ENCODE results near the gene KRT84. TPM values are rescaled to one million over a fixed set of nuclear protein-coding genes. Genes with fewer than 3 reads are reported as not detected.

The KRT84 gene
- total and polyA plus RNA-seq, 2 of the 4 experiments (the other 2 are of a cell fraction) = not detected

- POLR2A ChIA-PET (ENCODE audit: unreplicated experiment) = no interaction called here
- Histone ChIP-seq H3K27me3 (ENCODE audit: control insufficient read depth, insufficient read depth, low read length) (peaks cover 65% of the 10 kb centered on the region), H2BK15ac (ENCODE audit: low read depth, low read length) (no peak overlapping the region), H3K27ac (ENCODE audit: insufficient read depth, low read length) (no peak overlapping the region), H3K36me3 (ENCODE audit: control insufficient read depth, insufficient read depth, low read length) (no peaks in the 10 kb centered on the region), H4K20me1 (ENCODE audit: insufficient read depth, low read length) (no peaks in the 10 kb centered on the region), H3K4me1 (ENCODE audit: control insufficient read depth, insufficient read depth, low read length) (no peaks in the 10 kb centered on the region), H3K4ac (ENCODE audit: low read depth, low read length) (no peak overlapping the region), H3K14ac (replicated peaks; ENCODE audit: low read depth, low read length) (no peak overlapping the region), H2AK9ac (replicated peaks; ENCODE audit: low read depth, low read length, poor library complexity) (no peak overlapping the region), H3K9ac (ENCODE audit: low read depth, low read length) (no peak overlapping the region), H2BK20ac (ENCODE audit: low read depth, low read length) (no peak overlapping the region), H3K23ac (ENCODE audit: low read depth, low read length) (no peak overlapping the region), H3K4me2 (ENCODE audit: low read depth, low read length) (no peak overlapping the region), H4K91ac (ENCODE audit: insufficient read depth, low read depth, low read length) (no peak overlapping the region), H2BK5ac (ENCODE audit: low read depth, low read length, poor library complexity, severe bottlenecking) (no peak overlapping the region), H3K4me3 (ENCODE audit: insufficient read depth, low read depth, low read length) (no peak overlapping the region), H2AFZ (replicated peaks; ENCODE audit: low read length, poor library complexity) (peak overlapping the region; percentile 11), H3K9me3 (ENCODE audit: control insufficient read depth, insufficient read depth, low read length) (no peaks in the 10 kb centered on the region), H2AK5ac (ENCODE audit: low read depth, low read length) (no peak overlapping the region), H3K9me1 (ENCODE audit: insufficient read depth, low read length) (peaks cover 3% of the 10 kb centered on the region; the same call in 1 of the 2 replicates), H3K79me1 (ENCODE audit: low read depth in 1 of 2, low read length in 2 of 2) (no peaks in the 10 kb centered on the region), H4K5ac (ENCODE audit: low read depth, low read length) (no peak overlapping the region), H4K8ac (ENCODE audit: low read depth in 2 of 2, low read length in 2 of 2) (no peak overlapping the region), H3K56ac (ENCODE audit: extremely low read depth, insufficient read depth, low read length) (no peak overlapping the region), H2BK120ac (ENCODE audit: low read depth, low read length) (no peak overlapping the region), H3K18ac (ENCODE audit: low read depth, low read length) (no peak overlapping the region)
- ATAC-seq (ENCODE audit: low read depth) (no peak), DNase-seq (no peak)
- CTCF ChIA-PET = no interaction called here
- in situ Hi-C loops (cut with MboI; ENCODE audit: low sequenced_read_pairs) = no loop called here
- TF ChIP-seq MAZ (IDR thresholded peaks at IDR 0.05; ENCODE audit: borderline replicate concordance, low read depth, low read length) = no peak
- intact Hi-C loops (cut with micrococcal nuclease) = no loop called here
- 100% methylated on average over 1 of the region's 7 CpGs; no CpG with 5 or more reads in 1 of the 2 experiments for WGBS, 2 experiments (ENCODE audit: extremely low coverage in 2 of 2, insufficient read length in 1 of 2)
- dilution Hi-C loops (cut with HindIII; ENCODE audit: low sequenced_read_pairs, unreplicated experiment) = no loop called here
- no TSS peak for BruUV-seq (replicated peaks)
These were observed 21.4 kb downstream of the KRT84 start for GRCh38 chr12:52364061-52364460.
